GM21515 (cell line): ENCODE measurements around the gene CDKAL1.
"Not testable (repeated sequence)": the region's sequence is repeated elsewhere in the genome, so short reads cannot be mapped to it uniquely, and the experiment has no call there.

Experiments
- ATAC-seq: cut with Tn5 transposase; IDR thresholded peaks from one replicate; pipeline ENCODE4 v1.9.1; 2021; ENCODE audit not compliant: unreplicated experiment

The CDKAL1 gene

GRCh38 chr6:20827798-20828197, 293.5 kb downstream of the CDKAL1 start:
- no peak for ATAC-seq

DNA sequence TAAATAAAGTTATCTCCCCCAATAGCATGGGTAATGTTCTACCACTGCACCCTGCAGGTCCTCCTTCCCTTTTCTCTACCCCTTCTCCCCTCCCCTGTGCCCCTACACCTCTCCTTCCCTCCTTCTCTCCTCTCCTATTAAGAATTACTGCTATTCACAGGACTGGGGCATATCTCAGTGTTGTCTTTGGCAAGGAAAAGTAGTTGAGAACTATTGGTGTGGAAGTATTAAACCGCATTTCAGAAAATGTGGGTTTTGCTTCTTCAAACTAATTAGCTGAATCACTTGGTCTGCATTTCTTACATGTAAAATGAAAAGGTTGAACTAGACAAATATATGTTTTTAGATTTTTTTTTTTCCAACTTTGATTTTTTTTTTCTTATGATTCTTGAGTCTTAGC, 296.3 kb downstream of the CDKAL1 start:
- ATAC-seq = no peak

GRCh38 chr6:20831251-20831650, 297.0 kb downstream of the CDKAL1 start:
- ATAC-seq = not testable (repeated sequence)

DNA sequence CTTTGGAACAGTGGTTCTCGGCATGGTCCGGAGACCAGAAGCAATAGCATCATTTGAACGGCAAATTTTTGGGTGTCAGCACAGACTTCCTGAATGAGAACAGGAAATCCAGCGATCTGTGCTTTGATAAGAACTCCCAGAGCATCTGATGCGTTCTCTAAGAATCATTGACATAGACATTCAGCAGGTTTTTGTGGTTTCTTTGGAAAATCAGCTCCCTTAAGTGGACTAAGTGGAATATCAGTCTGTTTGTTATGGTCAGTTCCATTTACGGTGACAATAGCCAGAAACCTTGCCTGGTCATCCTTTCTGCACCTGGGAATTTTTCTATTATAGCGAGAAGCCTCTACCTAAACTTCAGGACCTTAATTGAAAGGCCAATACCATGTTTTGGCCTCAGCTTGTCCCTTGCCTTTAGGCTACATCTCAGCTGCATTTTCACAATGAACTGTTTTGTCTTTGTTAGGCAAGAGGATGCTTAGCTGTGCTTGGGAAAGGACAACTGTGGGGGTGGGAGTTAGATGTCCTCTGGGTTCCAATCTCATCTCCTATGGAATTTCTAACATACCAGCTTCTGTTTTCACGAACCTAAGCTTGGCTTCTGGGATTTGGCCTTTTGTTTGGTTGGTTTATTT, 299.7 kb downstream of the CDKAL1 start:
- no peak for ATAC-seq

DNA sequence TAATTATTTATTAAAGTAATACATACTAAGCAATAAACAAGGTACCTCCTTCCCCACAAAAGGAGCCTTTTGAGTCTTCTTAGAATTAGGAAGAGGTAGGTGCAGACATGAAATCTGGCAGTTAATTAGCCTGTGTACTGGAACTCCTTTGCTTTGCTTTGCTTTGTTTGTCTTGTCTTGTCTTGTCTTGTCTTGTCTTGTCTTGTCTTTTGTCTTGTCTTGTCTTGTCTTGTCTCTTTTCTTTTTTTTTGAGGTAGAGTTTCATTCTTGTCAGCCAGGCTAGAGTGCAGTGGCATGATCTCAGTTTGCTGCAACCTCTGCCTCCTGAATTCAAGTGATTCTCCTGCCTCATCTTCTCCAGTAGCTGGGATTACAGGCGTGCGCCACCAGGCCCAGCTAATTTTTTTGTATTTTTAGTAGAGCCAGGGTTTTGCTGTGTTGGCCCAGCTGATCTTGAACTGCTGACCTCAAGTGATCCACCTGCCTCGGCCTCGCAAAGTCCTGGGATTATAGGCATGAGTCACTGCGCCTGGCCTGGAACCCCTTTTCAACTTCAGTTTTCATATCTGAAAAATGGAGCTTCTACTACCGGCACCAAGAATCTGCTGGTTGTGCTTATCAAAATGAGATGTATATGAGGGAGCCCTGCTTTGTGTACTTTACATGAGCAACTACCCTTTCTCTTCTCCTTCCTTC, 301.2 kb downstream of the CDKAL1 start:
- no peak for ATAC-seq

GRCh38 chr6:20837189-20837588, 302.9 kb downstream of the CDKAL1 start:
- ATAC-seq = no peak

GRCh38 chr6:20838113-20838512, 303.9 kb downstream of the CDKAL1 start:
- ATAC-seq = no peak

GRCh38 chr6:20839630-20840029, 305.4 kb downstream of the CDKAL1 start:
- ATAC-seq = no peak

DNA sequence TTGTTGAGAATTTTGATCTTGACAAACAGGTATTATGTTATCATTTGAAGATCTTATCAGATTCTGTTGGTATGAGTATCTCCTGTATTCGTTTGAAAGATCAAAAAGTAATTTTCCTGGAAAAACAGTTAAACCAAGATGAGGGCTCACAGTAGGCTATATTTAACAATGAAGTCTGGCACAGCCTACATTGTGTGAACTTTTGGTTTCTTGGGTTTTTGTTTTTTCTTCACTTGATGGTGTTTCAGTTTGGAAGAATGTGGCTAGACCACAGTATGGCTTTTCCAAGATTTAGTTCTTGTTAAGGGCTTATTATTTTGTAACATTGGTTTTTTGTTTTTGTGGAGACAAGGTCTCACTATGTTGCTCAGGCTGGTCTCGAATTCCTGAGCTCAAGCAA, 306.4 kb downstream of the CDKAL1 start:
- no peak for ATAC-seq

DNA sequence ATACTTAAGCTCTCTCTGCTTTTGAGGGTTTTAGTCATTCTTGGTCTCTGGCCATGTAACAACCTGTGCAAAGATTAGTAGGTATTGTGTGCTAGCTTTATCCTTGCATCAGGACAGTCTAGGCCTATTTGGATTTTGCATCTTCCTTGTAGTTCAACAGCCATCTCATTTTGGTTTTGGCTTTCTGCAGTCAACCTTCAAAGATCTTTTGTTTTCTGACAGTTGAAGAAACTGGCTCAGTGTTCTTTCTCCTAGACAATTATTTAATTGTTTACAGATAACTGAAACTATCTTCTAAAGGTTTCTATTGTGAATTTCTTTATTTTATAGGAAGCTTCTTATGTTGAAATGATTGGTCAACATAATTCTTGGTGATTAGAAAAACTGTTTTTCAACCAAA, 307.5 kb downstream of the CDKAL1 start:
- no peak for ATAC-seq

GRCh38 chr6:20845592-20845991, 311.3 kb downstream of the CDKAL1 start:
- no peak for ATAC-seq

GRCh38 chr6:20846602-20847028, 312.4 kb downstream of the CDKAL1 start:
- no peak for ATAC-seq

DNA sequence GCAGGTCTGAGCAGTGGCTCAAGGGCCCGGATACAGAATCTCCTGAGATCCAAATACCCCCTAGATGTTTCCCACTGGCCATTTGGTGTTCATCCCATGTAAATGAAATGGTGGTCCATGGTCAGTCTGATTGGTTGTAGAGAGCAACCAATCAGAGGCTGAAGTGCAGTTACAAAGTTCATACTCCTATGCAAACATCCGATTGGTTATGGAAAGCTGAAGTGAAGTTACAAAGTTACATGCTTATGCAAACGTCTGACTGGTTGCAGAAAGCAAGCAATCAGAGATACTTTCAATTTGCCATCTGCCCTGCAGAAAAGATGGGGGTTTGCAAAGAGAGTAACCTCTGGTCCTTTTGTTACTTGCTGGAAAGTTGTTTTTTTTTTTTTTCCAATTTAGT, 313.6 kb downstream of the CDKAL1 start:
- ATAC-seq = no peak

- ATAC-seq = no peak
Observed at GRCh38 chr6:20850686-20851416, 316.6 kb downstream of the CDKAL1 start.

- no peak for ATAC-seq
Observed at GRCh38 chr6:20851795-20852194, 317.5 kb downstream of the CDKAL1 start.

DNA sequence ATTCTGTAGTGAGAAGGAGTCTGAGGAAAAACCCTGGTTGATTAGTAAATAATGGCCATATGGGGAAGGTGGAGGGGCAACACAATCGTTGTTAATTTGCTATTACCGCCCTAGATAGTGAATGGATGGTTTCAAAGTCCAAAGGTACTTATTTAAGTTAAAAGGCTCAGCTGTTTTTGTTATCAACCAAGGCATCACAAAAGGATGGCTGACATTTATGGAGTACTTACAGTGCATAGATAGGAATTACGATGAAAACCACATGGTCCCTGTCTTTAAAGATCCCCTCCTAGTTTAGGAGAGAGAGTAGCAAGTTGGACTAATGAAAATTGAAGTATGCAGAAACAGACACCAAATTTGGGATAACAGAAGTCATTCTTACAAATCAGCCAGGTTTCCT, 319.6 kb downstream of the CDKAL1 start:
- no peak for ATAC-seq

DNA sequence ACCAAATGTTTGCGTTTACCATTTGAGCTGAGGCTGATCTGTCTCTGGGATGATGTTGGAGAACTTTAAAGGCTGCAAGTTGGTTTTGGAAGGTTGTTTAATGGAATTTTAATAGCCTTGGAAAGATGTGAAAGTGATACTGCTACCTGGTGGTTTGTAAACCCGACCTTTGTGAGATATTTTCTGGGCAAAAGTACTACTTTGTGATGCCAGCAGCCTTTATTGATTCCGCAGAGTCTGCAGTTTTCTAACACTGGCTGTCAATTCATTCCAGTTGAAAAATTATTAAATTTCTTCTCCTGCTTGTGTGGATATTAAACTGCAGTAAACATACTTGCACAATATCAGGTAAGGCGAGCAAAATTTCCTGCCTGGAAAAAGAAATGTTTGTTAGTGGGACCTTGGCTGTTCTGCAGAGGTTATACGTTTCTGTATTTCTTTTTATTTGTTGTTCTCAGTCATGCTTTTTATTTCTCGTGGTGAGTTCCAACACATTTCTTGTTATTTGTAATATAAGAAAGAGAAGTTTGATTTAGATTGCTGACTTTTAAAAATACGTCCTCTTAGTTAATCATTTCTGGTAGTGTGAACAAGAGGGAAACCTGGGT, 322.5 kb downstream of the CDKAL1 start:
- ATAC-seq = no peak

DNA sequence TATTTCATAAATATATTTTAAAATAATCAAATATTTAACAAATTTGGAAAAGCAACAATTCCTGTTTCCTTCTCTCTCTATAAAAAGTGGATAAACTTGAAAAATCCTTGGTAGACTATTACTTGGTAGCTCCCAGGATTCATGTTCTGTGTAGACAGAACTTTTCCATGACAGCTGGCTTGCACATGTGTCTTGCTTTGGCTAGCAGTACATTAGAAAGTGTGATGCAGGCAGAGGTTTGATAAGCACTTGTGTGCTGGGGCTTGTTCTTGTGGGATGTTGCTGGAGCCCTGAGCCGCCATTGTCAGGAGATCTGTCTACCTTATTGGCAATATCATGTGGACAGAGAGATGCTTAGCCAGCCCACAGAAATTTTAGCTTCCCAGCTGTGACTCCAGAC, 327.2 kb downstream of the CDKAL1 start:
- no peak for ATAC-seq

GRCh38 chr6:20866036-20866435, 331.8 kb downstream of the CDKAL1 start:
- ATAC-seq = no peak

DNA sequence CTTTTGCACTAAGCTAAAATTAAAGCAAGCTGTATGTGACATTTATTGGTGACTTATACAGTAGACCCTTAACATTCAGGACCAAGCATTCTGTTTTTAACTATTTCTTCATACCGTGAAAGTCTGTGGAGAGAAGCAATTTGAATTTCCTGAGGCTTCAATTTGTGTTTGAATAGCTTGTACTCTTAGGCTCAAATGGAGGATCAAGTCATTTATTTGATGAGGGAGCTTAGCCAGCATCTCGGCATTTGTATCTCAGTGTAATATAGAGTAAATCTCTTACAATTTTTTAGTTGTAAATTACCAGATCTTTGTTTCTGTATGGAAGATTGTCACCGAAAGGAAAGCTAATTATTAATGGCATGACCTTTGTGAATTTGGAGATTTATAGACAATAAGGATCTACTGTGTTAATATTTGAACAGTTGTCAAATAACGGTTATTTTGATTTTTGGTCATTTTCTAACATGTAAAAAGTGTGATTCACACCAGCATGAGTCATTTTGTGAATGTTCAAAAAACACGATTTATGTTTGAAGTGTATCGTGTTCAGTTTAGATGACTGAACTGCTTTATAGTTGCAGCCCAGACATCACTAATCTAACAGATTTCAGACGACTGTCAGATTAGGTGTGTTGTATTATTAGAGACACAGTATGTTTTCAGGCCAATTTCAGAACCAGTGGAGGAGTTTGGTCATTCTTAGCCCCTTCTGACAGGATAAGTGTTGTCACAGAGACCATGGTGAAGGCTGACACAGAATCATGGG, 332.9 kb downstream of the CDKAL1 start:
- ATAC-seq = no peak
